NK-92 (cell line): ENCODE measurements around the gene SIGLEC8.
"Not testable (repeated sequence)": the region's sequence is repeated elsewhere in the genome, so short reads cannot be mapped to it uniquely, and the experiment has no call there.

Source experiments
- DNase-seq: peaks from one replicate; lab custom pipeline; 2025; ENCODE audit not compliant: unreplicated experiment; lab: John Stamatoyannopoulos, UW

SIGLEC8 gene

DNA sequence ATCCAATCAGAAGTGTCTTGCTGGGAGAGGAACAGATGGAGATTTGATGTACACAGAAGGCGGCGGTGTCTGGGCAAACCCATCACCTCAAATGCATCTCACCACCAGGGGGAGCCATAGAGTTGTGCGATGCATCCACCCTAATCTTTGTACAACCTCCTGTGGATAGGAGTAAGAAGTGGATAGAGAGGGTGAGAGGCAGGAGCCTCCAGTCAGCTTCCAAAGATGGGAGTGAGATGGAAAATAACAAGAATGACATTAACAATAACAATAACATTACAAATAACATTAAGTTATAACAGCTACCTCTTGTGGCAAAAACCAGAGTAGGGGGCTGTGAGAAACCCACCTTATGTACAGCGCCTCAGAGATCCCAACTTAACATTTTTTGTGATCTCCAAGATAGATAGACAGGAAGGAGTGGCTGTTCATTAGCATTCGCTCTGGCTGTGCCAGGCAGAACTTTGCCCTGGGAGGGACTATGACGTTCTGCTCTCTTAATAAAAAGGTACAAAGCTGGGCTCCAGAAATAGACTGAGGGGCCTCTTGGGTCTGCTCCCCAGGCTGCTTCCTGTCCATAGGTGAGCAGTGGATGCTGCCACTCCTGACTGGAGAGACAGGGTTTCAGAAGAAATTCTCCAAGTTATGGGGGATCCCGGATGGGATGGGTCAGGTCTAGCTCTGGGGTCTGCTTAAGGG, 14.9 kb upstream of the SIGLEC8 start:
- DNase-seq, result no peak

DNA sequence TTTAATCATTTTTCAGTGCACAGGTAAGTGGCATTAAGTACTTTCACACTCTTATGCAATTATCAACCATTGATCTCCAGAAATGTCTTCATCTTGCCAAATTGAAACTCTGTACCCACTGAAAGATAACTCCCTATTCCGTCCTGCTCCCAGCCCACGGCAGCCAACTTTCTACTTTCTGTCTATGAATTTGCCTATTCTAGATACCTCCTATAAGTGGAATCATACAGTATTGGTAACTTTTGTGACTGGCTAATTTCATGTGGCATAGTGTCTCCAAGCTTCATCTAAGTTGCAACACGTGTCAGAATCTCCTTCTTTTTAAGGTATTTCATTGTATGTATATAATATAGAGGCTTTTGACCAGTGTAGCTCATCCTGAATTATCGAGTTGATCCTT, 14.4 kb upstream of the SIGLEC8 start:
- no peak for DNase-seq

DNA sequence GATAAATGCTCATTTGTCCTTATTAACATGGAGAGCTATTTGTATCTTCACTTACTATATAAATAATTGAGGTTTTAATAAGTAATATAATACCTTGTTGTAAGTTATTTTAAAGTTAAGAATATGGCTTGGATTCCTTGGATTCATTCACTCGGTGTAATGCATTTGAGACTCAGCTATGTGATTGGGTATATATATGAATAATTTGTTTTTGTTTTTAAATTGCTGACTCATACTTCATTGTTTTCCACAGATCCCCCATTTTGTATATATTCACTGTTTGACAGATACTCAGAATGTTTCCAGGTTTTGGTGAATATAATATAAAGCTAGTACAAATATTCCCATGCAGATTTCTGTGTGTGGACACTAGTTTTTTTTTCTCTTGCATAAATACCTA, 13.3 kb upstream of the SIGLEC8 start:
- DNase-seq, result no peak

GRCh38 chr19:51470966-51471365, 12.7 kb upstream of the SIGLEC8 start:
- no peak for DNase-seq

DNA sequence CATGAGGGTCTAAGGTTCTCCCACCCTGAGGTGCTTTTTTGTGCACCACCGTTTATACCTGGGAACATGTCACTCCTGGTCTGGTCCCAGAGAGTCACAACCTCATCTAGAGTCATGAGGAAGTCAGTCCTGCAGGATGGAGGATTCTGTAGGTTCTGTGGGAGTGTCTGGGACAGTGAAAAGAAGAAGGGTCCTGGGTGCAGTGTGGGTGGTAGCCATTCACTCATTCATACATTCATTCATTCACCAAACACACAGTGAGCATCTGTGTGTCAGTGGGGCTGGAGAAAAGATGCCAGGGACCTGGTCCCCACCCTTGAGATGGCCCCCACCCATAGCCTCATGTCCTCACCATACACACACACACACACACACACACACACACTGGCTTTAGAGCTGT, 11.4 kb upstream of the SIGLEC8 start:
- DNase-seq, result no peak

DNA sequence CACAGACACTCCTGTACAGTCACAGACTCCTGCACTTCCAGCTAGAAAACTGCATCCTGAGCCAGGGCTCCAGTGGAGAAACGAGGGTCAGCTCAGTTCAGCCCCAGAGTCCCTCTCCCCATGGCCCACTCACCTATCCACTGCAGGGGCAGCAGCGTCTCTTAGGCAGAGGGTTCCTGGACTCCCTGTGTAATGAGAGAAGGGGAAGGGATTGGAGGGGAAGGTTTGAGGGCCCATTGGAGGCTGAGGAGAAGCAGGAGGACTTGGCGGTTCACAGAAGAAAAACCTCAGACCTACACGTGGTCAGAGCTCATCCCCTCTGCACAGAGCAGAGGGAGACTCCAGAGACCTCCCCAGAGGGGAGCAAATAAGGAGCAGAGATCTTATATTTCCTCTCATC, 10.9 kb upstream of the SIGLEC8 start:
- no peak for DNase-seq

DNA sequence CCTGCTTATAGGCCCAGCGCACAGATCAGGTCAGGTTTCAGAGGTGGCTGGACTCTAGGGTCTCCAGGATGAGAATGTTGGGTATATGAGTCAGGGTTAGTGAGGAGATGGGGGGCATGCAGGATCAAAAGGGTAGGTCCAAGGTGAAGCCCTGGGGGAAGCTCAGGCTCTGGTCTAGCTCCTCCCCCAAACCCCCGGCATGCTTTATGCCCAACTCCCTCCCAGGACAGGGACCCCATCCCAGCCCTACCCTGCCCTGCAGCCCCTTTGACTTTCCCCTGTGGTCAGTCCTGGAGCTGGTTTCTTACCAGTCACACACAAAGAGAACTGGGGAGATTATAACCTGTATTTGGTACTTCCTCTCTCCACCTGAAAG, 10.3 kb upstream of the SIGLEC8 start:
- DNase-seq, result no peak

DNA sequence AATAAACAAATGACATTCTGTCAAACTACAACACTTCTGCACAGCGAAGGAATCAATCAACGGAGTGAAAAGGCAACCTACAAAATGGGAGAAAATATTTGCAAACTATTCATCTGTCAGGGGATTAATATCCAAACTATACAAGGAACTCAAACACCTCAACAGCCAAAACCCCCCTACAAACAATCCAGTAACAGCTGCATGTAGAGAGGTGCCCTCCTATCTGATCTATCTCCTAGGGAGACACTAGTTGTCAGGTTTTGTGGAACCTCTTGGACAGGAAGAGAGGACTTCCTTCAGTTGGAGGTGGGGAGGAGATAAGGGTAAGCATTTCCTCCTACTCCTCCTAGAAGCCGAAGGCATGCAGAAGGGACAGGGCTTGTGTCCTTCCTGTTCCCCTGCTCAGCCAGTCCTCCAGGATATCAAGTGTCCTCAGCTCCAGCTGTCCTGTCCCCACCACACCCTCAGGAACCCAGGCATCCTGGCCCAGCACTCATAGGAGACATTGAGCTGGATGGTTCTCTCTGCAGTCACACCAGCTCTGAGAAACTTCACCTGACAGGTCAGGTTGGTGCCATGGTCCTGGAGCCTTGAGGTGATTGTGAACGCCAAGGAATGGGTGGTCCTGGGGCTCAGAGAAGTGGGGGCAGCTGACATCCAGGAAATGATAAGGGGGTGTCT, 9.8 kb upstream of the SIGLEC8 start:
- DNase-seq, result no peak

GRCh38 chr19:51466723-51467122, 8.5 kb upstream of the SIGLEC8 start:
- no peak for DNase-seq

DNA sequence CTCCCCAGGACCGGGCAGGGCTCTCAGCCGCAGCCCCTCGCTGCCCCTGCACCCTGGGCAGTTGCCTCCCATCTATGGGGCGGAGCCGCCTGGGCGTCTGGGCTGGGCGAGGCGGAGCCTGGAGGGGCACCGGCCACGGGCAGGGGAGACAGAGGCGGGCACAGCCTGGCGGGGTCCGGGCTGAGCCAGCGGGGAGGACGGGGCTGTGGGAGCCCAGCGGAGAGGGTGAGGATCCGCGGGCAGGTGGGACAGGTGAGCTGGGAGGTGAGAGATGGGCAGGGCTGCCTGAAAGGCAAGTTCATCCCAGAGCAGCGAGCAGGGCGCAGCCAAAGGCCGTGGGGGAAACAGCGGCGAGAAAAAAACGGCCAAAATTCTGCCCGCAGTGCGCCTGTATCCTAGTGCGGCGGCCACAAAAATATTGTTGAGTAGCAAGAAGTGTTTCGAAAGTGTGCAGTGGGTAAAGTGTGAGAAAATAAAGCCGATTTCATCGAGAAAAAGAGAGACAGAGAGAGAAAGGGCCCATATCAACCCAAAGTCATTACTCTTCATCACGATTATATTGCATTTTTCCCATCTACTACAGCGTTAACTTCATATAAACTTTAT, 5.8 kb upstream of the SIGLEC8 start:
- DNase-seq, result not testable (repeated sequence)

GRCh38 chr19:51462681-51463080, 4.4 kb upstream of the SIGLEC8 start:
- DNase-seq, result no peak

GRCh38 chr19:51462276-51462675, 4.0 kb upstream of the SIGLEC8 start:
- DNase-seq, result no peak

DNA sequence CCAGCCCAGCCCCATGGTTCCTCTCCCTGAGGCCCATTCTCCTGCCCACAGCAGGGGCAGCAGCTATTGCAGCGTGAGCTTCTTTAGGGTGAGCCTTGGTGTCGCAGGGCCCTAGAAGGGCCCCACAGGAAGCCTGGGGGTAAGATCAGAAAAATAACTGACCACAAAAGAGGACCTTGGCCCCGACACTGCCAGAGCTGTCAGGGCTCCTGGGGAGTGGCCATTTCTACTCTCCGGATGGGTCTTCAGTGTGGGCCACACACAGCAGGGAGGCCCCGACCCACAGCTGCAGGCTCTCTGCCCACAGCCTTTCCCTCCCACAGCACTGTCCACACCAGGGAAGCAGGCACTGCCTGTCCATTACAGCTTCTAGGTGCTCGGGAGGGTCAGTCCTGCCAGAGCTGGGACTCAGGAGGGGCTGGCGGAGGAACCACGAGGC, 3.5 kb upstream of the SIGLEC8 start:
- no peak for DNase-seq

DNA sequence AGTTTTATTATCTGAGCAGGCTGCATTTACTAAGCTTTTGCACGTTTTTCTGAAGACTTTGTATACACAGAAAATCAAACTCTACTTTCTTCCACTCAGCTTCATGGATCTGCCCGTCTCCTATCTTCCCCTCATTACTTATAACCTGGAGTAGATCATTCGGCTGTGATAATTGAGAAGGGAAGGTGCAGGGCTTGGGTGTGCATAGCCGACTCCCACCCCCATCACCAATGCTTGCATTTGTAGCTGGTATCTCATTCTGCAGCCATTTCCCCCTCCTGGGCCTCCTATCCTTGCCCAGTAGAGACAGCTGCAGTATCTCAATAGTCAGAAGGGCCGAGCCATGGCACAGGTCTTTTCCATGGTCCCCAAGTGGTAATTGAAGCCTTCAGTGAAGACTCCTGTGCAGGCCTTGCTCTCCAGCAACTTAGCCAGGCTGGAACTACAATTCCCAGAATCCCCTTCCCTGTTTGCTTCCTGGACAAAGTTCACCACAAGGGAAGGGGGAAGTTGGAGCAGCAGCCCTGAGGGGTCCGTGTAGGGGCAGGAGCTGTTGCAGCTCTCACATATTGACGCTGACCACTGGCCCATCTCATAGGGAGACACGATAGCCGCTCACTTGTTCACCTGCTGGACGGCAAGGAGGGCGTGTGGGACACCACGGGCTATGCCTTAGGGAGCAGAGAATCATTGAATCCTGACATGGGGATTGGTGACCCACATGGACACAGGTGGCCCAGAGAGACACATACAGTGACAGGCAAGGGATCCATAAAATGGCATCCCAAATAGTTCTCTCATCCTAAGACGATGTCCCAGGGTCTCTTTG, 2.1 kb upstream of the SIGLEC8 start:
- DNase-seq, result no peak

- no peak for DNase-seq
These were observed 748 bp upstream of the SIGLEC8 start for GRCh38 chr19:51458899-51459505.

DNA sequence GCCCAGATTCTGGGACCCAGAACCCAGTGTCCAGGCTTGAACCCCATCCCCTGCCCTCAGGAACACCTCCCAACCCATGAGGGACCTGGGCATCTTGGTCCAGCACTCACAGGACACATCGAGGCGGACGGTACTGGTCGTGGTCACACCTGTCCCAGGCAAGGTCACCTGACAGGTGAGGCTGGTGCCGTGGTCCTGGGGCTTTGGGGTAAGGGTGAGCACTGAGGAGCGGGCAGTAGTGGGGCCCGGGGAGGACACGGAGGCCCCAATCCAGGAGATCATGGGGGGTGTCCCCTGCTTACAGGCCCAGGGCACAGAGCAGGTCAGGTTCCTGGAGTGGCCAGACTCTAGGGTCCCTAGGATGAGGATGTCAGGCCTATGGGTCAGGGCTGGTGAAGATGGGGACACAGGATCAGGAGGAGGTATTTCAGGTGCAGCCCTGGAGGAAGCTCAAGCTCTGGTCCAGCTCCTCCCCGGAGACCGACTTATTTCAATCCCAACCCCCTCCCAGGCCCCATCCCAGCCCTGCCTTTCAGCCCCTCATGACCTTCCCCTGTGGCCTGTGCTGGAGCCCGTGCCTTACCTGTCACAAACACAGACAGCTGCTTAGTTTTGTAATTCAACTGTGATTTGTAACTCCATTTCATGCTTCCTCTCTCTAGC, 772 bp downstream of the SIGLEC8 start:
- no peak for DNase-seq

- no peak for DNase-seq
These were observed 1.5 kb downstream of the SIGLEC8 start for GRCh38 chr19:51456541-51457290.

- no peak for DNase-seq
These were observed 7.4 kb downstream of the SIGLEC8 start for GRCh38 chr19:51450730-51451307.

DNA sequence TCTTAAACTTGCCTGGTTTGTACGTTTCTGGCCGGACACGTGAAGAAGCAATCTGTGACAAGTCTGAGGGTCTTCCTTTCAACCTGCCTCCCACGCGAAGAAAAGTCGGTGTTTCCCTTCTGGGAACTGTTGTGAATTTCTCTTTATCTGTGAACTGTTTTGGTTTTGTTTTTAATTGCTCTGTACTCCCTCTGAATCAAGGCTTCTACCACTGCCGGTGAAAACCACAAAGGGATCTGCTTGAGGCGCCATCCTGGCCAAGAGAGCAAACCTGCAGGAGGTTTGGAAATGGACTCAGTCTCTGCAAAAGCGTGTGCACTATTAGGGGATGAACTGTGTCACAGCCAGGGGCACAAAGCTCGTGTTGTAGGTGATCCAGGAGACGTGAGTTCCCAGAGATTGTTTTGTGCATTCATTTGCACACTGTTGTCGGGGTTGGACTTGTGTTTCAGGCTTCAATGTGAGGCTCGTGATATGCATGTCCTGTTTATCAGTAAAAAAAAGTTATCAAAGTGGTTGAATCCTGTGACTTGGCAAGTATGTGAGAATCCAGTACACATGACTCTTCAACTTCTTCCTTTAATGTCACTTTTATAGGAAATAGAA, 9.7 kb downstream of the SIGLEC8 start:
- no peak for DNase-seq
